Adrenal gland (tissue), 12 donors: Measurements from ENCODE around the gene HBE1. TPM values are rescaled to one million over a fixed set of nuclear protein-coding genes. Genes with fewer than 3 reads are reported as not detected.

ENCODE experiments used
- DNase-seq, 7 donors: peaks; one replicate each; pipeline ENCODE4 v3.0.0-alpha.2; 2019 to 2020
- H3K27ac ChIP-seq, 5 donors: fragments of 200-600 bp; sonication (generic) in 4 of 5; 1 replicate in 3 of 5; 2 replicates in 2 of 5; pipeline versions ENCODE4 v1.5.1 to v1.8.0; 2016 to 2020; ENCODE audit warnings: mild to moderate bottlenecking in 1 of 5
- H3K27me3 ChIP-seq: fragments of 200-600 bp; 2 replicates; pipeline ENCODE4 v1.8.0; 2021
- H3K36me3 ChIP-seq, 2 donors: fragments of 200-600 bp; replicated peaks in 1 of 2; 1 replicate in 1 of 2; 2 replicates in 1 of 2; pipeline versions ENCODE4 v1.5.1 to v1.8.0; 2018 to 2022
- H3K4me1 ChIP-seq, 2 donors: fragments of 200-600 bp; replicated peaks in 1 of 2; 1 replicate in 1 of 2; 2 replicates in 1 of 2; pipeline versions ENCODE4 v1.5.1 to v1.8.0; 2018 to 2021
- H3K4me3 ChIP-seq, 4 donors: fragments of 200-600 bp; sonication (generic) in 3 of 4; one replicate each; pipeline ENCODE4 v1.5.1; 2016 to 2018
- H3K9me3 ChIP-seq, 3 donors: fragments of 200-600 bp; sonication (generic) in 1 of 3; replicated peaks in 1 of 3; 1 replicate in 2 of 3; 2 replicates in 1 of 3; pipeline versions ENCODE4 v1.5.1 to v1.8.0; 2016 to 2021
- POLR2A ChIP-seq, 2 donors: fragments of 450-650 bp; IDR thresholded peaks; one replicate each; pipeline ENCODE4 v1.6.1; 2017; ENCODE audit warnings: antibody characterized with exemption in 2 of 2, mild to moderate bottlenecking in 2 of 2, moderate library complexity in 1 of 2
- WGBS, 4 donors: extraction: QIAGEN DNeasy Blood & Tissue Kit in 2 of 4; methylation state at CpG; one replicate each; pipeline versions ENCODE4 v1.1.5 to v1.1.7; 2013 to 2017; 5-methylcytosine and 5-hydroxymethylcytosine counted together
- intact Hi-C, 2 donors: fragments of 100-400 bp; cut with DNase I; formaldehyde crosslinking; loops; one replicate each; pipeline versions ENCODE4 v1.14.1 to v1.15.0; 2022 to 2023
- polyA plus RNA-seq, 3 donors: library from polyadenylated mRNA; stranded (reverse); fragments of 200-250 nt in 2 of 3; fragments of 350-450 nt in 1 of 3; fragmentation: Illumina TruSeq in 1 of 3; extraction: RNeasy Lipid Tissue Mini Kit (QIAGEN cat#74804) in 1 of 3; gene quantifications; one replicate each; pipeline ENCODE4 v1.2.3, GENCODE V29; 2013 to 2014
- total RNA-seq, 9 donors: library from RNA; depleted of rRNA in 4 of 9; stranded (reverse); fragments of >200 nt in 4 of 9; fragments of 120-200 nt in 1 of 9; fragmentation: NEBNext Ultra II Directional in 1 of 9; extraction: Animal tissue kit (Norgen Biotek cat#: 25700) in 1 of 9; gene quantifications; one replicate each; pipeline versions ENCODE4 v1.1.0 to v1.2.4, GENCODE V29; 2013 to 2023
- TF ChIP-seq, protein P1 (sequence below), 6 experiments: fragments of 450-650 bp in 4 of 6; fragments of 200-600 bp in 2 of 6; sonication (generic) in 1 of 6; IDR thresholded peaks; 1 replicate in 5 of 6; 2 replicates in 1 of 6; pipeline versions ENCODE4 v1.5.1 to v1.8.0; 2016 to 2021; ENCODE audit warnings: antibody characterized with exemption in 6 of 6, mild to moderate bottlenecking in 2 of 6, moderate library complexity in 1 of 6
- donor health status: healthy with polysubstance abuse.
- donor health status: Bipolar disorder and iron deficiency.
- donor health status: DM: yes; HTN: yes; CAD: no.
- donor health status: DM: no; HTN: no; CAD: no.
- donor health status: DM: no; HTN: no; CAD: no.
- donor health status: DM: yes; HTN: yes; CAD: no.

Gene HBE1
- total and polyA plus RNA-seq, 12 donors, result 0.16 to 42.8 (median 3.6) TPM; not detected in 7

DNA sequence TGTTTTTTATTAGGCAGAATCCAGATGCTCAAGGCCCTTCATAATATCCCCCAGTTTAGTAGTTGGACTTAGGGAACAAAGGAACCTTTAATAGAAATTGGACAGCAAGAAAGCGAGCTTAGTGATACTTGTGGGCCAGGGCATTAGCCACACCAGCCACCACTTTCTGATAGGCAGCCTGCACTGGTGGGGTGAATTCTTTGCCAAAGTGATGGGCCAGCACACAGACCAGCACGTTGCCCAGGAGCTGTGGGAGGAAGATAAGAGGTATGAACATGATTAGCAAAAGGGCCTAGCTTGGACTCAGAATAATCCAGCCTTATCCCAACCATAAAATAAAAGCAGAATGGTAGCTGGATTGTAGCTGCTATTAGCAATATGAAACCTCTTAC is 44.3 kb downstream of the HBE1 start:
- no peak for DNase-seq
- no peak overlapping the region for H3K27ac ChIP-seq
- intact Hi-C loops, result no loop called here
- TF ChIP-seq, protein P1, sequence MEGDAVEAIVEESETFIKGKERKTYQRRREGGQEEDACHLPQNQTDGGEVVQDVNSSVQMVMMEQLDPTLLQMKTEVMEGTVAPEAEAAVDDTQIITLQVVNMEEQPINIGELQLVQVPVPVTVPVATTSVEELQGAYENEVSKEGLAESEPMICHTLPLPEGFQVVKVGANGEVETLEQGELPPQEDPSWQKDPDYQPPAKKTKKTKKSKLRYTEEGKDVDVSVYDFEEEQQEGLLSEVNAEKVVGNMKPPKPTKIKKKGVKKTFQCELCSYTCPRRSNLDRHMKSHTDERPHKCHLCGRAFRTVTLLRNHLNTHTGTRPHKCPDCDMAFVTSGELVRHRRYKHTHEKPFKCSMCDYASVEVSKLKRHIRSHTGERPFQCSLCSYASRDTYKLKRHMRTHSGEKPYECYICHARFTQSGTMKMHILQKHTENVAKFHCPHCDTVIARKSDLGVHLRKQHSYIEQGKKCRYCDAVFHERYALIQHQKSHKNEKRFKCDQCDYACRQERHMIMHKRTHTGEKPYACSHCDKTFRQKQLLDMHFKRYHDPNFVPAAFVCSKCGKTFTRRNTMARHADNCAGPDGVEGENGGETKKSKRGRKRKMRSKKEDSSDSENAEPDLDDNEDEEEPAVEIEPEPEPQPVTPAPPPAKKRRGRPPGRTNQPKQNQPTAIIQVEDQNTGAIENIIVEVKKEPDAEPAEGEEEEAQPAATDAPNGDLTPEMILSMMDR (IDR thresholded peaks at IDR 0.05), result no peak
- TF ChIP-seq POLR2A (IDR thresholded peaks at IDR 0.05), result no peak
- H3K9me3 ChIP-seq, result no peaks in the 10 kb centered on the region
- 59 to 65% (median 59%) methylated on average over 2 of the region's 2 CpGs for WGBS, 4 donors
- H3K4me3 ChIP-seq, result no peak overlapping the region
- no peaks in the 10 kb centered on the region for H3K4me1 ChIP-seq
- no peaks in the 10 kb centered on the region for H3K27me3 ChIP-seq
- H3K36me3 ChIP-seq, result no peaks in the 10 kb centered on the region

DNA sequence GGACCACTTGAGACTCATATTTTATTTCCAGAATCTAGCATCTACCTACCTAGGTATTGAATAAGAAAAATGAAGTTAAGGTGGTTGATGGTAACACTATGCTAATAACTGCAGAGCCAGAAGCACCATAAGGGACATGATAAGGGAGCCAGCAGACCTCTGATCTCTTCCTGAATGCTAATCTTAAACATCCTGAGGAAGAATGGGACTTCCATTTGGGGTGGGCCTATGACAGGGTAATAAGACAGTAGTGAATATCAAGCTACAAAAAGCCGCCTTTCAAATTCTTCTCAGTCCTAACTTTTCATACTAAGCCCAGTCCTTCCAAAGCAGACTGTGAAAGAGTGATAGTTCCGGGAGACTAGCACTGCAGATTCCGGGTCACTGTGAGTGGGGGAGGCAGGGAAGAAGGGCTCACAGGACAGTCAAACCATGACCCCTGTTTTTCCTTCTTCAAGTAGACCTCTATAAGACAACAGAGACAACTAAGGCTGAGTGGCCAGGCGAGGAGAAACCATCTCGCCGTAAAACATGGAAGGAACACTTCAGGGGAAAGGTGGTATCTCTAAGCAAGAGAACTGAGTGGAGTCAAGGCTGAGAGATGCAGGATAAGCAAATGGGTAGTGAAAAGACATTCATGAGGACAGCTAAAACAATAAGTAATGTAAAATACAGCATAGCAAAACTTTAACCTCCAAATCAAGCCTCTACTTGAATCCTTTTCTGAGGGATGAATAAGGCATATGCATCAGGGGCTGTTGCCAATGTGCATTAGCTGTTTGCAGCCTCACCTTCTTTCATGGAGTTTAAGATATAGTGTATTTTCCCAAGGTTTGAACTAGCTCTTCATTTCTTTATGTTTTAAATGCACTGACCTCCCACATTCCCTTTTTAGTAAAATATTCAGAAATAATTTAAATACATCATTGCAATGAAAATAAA is 44.9 kb downstream of the HBE1 start:
- Histone ChIP-seq H3K27ac (no peak overlapping the region), H3K4me1 (no peaks in the 10 kb centered on the region), H3K36me3 (no peaks in the 10 kb centered on the region), H3K27me3 (no peaks in the 10 kb centered on the region), H3K4me3 (no peak overlapping the region), H3K9me3 (no peaks in the 10 kb centered on the region)
- TF ChIP-seq POLR2A (IDR thresholded peaks at IDR 0.05), result no peak
- TF ChIP-seq, protein P1 (IDR thresholded peaks at IDR 0.05), result no peak
- intact Hi-C loops, result no loop called here
- DNase-seq, result no peak
- 68 to 79% (median 70%) methylated on average over 6 of the region's 6 CpGs for WGBS, 4 donors

DNA sequence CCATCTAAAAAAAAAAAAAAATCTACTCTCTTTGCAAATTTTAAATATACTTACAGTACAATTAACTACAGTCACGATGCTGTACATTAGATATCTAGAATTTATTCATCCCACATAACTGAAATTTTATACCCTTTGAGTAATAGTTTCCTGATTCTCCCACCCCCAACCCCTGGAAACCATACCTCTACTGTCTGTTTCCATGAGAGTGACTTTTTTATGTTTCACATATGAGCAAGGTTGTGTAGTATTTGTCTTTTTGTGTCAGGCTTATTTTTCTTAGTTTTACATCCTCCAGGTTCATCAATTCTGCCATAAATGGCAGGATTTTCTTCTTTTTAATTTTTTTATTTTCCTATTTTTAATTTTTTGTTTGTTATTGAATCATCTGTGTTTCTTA is 46.1 kb downstream of the HBE1 start:
- no peak overlapping the region for H3K27ac ChIP-seq
- H3K4me1 ChIP-seq, result no peaks in the 10 kb centered on the region

DNA sequence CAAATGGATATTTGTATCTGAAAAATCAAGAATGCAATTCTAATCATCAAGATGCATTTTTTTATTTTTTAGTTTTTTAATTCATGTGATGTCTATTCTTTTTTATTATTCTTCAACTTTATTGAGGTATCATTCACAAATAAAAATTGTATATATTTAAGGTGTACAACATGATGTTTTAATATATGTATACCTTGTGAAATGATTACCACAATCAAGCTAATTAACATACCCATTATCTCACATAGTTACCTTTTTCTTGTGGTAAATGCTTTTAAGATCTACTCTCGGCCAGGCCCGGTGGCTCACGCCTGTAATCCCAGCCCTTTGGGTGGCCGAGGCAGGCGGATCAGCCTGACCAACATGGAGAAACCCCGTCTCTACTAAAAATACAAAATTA is 46.6 kb downstream of the HBE1 start:
- Histone ChIP-seq H3K27ac (no peak overlapping the region), H3K9me3 (no peaks in the 10 kb centered on the region), H3K4me3 (no peak overlapping the region), H3K27me3 (no peaks in the 10 kb centered on the region), H3K4me1 (no peaks in the 10 kb centered on the region), H3K36me3 (no peaks in the 10 kb centered on the region)
- no peak for DNase-seq
- intact Hi-C loops, result no loop called here
- 83 to 90% (median 86%) methylated on average over 5 to 6 of the region's 6 CpGs for WGBS, 4 donors
- TF ChIP-seq, protein P1 (IDR thresholded peaks at IDR 0.05), result no peak
- no peak for TF ChIP-seq POLR2A (IDR thresholded peaks at IDR 0.05)

More for the DNA sequence above, 46.1 kb downstream of the HBE1 start:
- no peak for DNase-seq
- Histone ChIP-seq H3K9me3 (no peaks in the 10 kb centered on the region), H3K36me3 (no peaks in the 10 kb centered on the region), H3K27me3 (no peaks in the 10 kb centered on the region), H3K4me3 (no peak overlapping the region)
- TF ChIP-seq, protein P1 (IDR thresholded peaks at IDR 0.05), result no peak
- no peak for TF ChIP-seq POLR2A (IDR thresholded peaks at IDR 0.05)
- 67 to 83% (median 72%) methylated on average over 1 of the region's 1 CpG for WGBS, 4 donors
- intact Hi-C loops, result no loop called here

Other genes starting within 250 kb of the HBE1 start
- not detected for gene OR52J3, start 223.4 kb downstream of the HBE1 start, total RNA-seq
- not detected for gene OR52J3, start 223.4 kb downstream of the HBE1 start, polyA plus RNA-seq
- gene OR52E2, start 210.3 kb downstream of the HBE1 start, total RNA-seq, result not detected
- not detected for gene OR52E2, start 210.3 kb downstream of the HBE1 start, polyA plus RNA-seq
- not detected for gene OR52E1, start 200.4 kb downstream of the HBE1 start, total RNA-seq
- not detected for gene OR52E1, start 200.4 kb downstream of the HBE1 start, polyA plus RNA-seq
- not detected for gene OR52A5, start 131.6 kb downstream of the HBE1 start, total RNA-seq
- not detected for gene OR52A5, start 131.6 kb downstream of the HBE1 start, polyA plus RNA-seq
- gene OR52A1, start 115.2 kb downstream of the HBE1 start, total RNA-seq, result not detected
- not detected for gene OR52A1, start 115.2 kb downstream of the HBE1 start, polyA plus RNA-seq
- not detected for gene OR51V1, start 69.3 kb downstream of the HBE1 start, total RNA-seq
- not detected for gene OR51V1, start 69.3 kb downstream of the HBE1 start, polyA plus RNA-seq
- 100 to 1,000 TPM in 2 of 9 donors, 10 to 100 TPM in 4, 1 to 10 TPM in 3; 1.1 to 794 (median 10.5) TPM for gene HBB, start 42.9 kb downstream of the HBE1 start, total RNA-seq
- 10 to 100 TPM in 1 of 3 donors, 1 to 10 TPM in 2; 1.3 to 23.8 (median 8.0) TPM for gene HBB, start 42.9 kb downstream of the HBE1 start, polyA plus RNA-seq
- gene HBD, start 35.5 kb downstream of the HBE1 start, total RNA-seq, result 1 to 10 TPM in 1 of 9 donors, under 1 TPM in 2, not detected in 6; 0.53 to 2.1 (median 0.83) TPM
- gene HBD, start 35.5 kb downstream of the HBE1 start, polyA plus RNA-seq, result not detected
- gene HBG1, start 20.1 kb downstream of the HBE1 start, total RNA-seq, result 10 to 100 TPM in 1 of 9 donors, 1 to 10 TPM in 2, not detected in 6; 3.6 to 22.7 (median 3.8) TPM
- not detected for gene HBG1, start 20.1 kb downstream of the HBE1 start, polyA plus RNA-seq
- 1,000 to 10,000 TPM in 1 of 9 donors, 10 to 100 TPM in 2, under 1 TPM in 1, not detected in 5; 0.78 to 9,973 (median 12.5) TPM for gene HBG2, start 15.2 kb downstream of the HBE1 start, total RNA-seq
- gene HBG2, start 15.2 kb downstream of the HBE1 start, polyA plus RNA-seq, result under 1 TPM in 1 of 3 donors, not detected in 2; 0.51 TPM
- under 1 TPM in 3 of 9 donors, not detected in 6; 0.28 to 0.78 (median 0.34) TPM for gene OR51B4, start 32.0 kb upstream of the HBE1 start, total RNA-seq
- gene OR51B4, start 32.0 kb upstream of the HBE1 start, polyA plus RNA-seq, result not detected
- 1 to 10 TPM in 1 of 9 donors, under 1 TPM in 1, not detected in 7; 0.33 to 1.3 TPM for gene OR51B2, start 54.4 kb upstream of the HBE1 start, total RNA-seq
- gene OR51B2, start 54.4 kb upstream of the HBE1 start, polyA plus RNA-seq, result not detected
- gene OR51B5, start 73.6 kb upstream of the HBE1 start, total RNA-seq, result 1 to 10 TPM in 1 of 9 donors, under 1 TPM in 5, not detected in 3; 0.32 to 2.9 (median 0.53) TPM
- under 1 TPM in 2 of 3 donors, not detected in 1; 0.16 TPM for gene OR51B5, start 73.6 kb upstream of the HBE1 start, polyA plus RNA-seq
- gene OR51B6, start 81.6 kb upstream of the HBE1 start, total RNA-seq, result not detected
- gene OR51B6, start 81.6 kb upstream of the HBE1 start, polyA plus RNA-seq, result not detected
- gene OR51M1, start 113.9 kb upstream of the HBE1 start, total RNA-seq, result not detected
- gene OR51M1, start 113.9 kb upstream of the HBE1 start, polyA plus RNA-seq, result not detected
- gene OR51Q1, start 152.2 kb upstream of the HBE1 start, total RNA-seq, result not detected
- gene OR51Q1, start 152.2 kb upstream of the HBE1 start, polyA plus RNA-seq, result not detected
- under 1 TPM in 3 of 9 donors, not detected in 6; 0.34 to 0.94 (median 0.61) TPM for gene OR51I1, start 171.6 kb upstream of the HBE1 start, total RNA-seq
- not detected for gene OR51I1, start 171.6 kb upstream of the HBE1 start, polyA plus RNA-seq
- not detected for gene OR51I2, start 179.4 kb upstream of the HBE1 start, total RNA-seq
- not detected for gene OR51I2, start 179.4 kb upstream of the HBE1 start, polyA plus RNA-seq
- not detected for gene OR52D1, start 218.7 kb upstream of the HBE1 start, total RNA-seq
- gene OR52D1, start 218.7 kb upstream of the HBE1 start, polyA plus RNA-seq, result not detected
- under 1 TPM in 6 of 9 donors, not detected in 3; 0.25 to 0.67 (median 0.48) TPM for gene UBQLN3, start 240.0 kb upstream of the HBE1 start, total RNA-seq
- gene UBQLN3, start 240.0 kb upstream of the HBE1 start, polyA plus RNA-seq, result not detected
- gene UBQLNL, start 246.8 kb upstream of the HBE1 start, total RNA-seq, result 1 to 10 TPM in 3 of 9 donors, under 1 TPM in 5, not detected in 1; 0.29 to 1.4 (median 0.65) TPM
- gene UBQLNL, start 246.8 kb upstream of the HBE1 start, polyA plus RNA-seq, result 1 to 10 TPM in 2 of 3 donors, under 1 TPM in 1; 0.26 to 1.1 (median 1.0) TPM